Endothelial cell of umbilical vein (primary cell): ENCODE results near the gene SERPINB7.

Experiments used
- EZH2 ChIP-seq: IDR thresholded peaks from 2 replicates; pipeline ENCODE4 v1.6.1; 2012; ENCODE audit warnings: borderline replicate concordance, low read depth, mild to moderate bottlenecking, moderate library complexity, low read length, inconsistent platforms; ENCODE audit not compliant: severe bottlenecking
- GATA2 ChIP-seq: IDR thresholded peaks from 2 replicates; pipeline ENCODE4 v1.7.0; 2011; ENCODE audit warnings: low read depth, mild to moderate bottlenecking, moderate library complexity, mixed read lengths, low read length; ENCODE audit not compliant: insufficient read length, insufficient read depth
- POLR2A ChIP-seq: IDR thresholded peaks from 2 replicates; pipeline ENCODE4 v1.6.1; 2012; ENCODE audit warnings: low read depth, mild to moderate bottlenecking, control low read depth, low read length
- TF ChIP-seq, protein P1 (sequence below), 2 donors: IDR thresholded peaks; 1 replicate in 1 of 2; 2 replicates in 1 of 2; pipeline ENCODE4 v1.5.1; 2011; ENCODE audit warnings: low read length in 2 of 2, mild to moderate bottlenecking in 2 of 2, moderate library complexity in 2 of 2, control low read depth in 1 of 2, inconsistent platforms in 1 of 2, low read depth in 1 of 2; ENCODE audit not compliant: insufficient read depth in 1 of 2; ENCODE audit errors: extremely low read depth in 1 of 2

DNA sequence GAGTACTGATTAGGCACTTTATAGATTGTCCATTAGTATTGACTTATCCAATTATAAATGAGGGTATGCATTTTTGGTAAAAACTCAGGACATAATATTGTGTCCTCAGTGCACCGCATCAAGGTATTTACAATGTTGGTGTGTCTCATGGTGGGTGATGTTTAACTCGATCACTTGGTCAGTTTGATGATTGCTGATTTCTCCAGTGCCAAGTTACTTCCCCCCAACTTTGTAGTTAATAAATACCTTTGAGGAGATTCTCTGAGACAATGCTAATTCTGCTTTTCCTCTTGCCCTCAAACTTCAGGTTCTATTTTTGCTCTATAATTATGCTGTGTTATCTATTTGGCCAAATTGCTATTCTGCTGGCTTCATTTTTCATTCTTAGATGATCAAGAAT lies 28.2 kb upstream of the SERPINB7 start:
- TF ChIP-seq, protein P1, sequence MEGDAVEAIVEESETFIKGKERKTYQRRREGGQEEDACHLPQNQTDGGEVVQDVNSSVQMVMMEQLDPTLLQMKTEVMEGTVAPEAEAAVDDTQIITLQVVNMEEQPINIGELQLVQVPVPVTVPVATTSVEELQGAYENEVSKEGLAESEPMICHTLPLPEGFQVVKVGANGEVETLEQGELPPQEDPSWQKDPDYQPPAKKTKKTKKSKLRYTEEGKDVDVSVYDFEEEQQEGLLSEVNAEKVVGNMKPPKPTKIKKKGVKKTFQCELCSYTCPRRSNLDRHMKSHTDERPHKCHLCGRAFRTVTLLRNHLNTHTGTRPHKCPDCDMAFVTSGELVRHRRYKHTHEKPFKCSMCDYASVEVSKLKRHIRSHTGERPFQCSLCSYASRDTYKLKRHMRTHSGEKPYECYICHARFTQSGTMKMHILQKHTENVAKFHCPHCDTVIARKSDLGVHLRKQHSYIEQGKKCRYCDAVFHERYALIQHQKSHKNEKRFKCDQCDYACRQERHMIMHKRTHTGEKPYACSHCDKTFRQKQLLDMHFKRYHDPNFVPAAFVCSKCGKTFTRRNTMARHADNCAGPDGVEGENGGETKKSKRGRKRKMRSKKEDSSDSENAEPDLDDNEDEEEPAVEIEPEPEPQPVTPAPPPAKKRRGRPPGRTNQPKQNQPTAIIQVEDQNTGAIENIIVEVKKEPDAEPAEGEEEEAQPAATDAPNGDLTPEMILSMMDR (IDR thresholded peaks at IDR 0.05; ENCODE audit: extremely low read depth in 1 of 2, insufficient read depth in 1 of 2, low read depth in 1 of 2, low read length in 2 of 2), result no peak
- TF ChIP-seq EZH2 (no peak), POLR2A (no peak), GATA2 (no peak)
